GM12878 (cell line): ENCODE results near the gene CALD1. TPM values are rescaled to one million over a fixed set of nuclear protein-coding genes. Genes with fewer than 3 reads are reported as not detected.

Experiments used
- BCL3 ChIP-seq: IDR thresholded peaks from 2 replicates; pipeline ENCODE4 v1.6.1; 2011; ENCODE audit warnings: borderline replicate concordance, low read depth, mild to moderate bottlenecking, moderate library complexity, low read length; ENCODE audit not compliant: insufficient read depth, poor library complexity, severe bottlenecking
- CHD1 ChIP-seq: IDR thresholded peaks from 2 replicates; pipeline ENCODE4 v1.6.1; 2012; ENCODE audit warnings: low read depth, low read length, improper control_type of control experiment
- CHD2 ChIP-seq: IDR thresholded peaks from 2 replicates; pipeline ENCODE4 v1.6.1; 2011; ENCODE audit warnings: low read depth, low read length, improper control_type of control experiment, borderline replicate concordance
- ETV6 ChIP-seq, 2 experiments: fragments of 450-650 bp in 1 of 2; IDR thresholded peaks in 1 of 2; conservative IDR thresholded peaks in 1 of 2; 2 replicates each; pipeline ENCODE4 v1.6.1; 2014; ENCODE audit warnings: antibody characterized with exemption in 1 of 2, borderline replicate concordance in 1 of 2, low read depth in 1 of 2, mild to moderate bottlenecking in 1 of 2, moderate library complexity in 1 of 2
- IKZF1 ChIP-seq: fragments of 450-650 bp; conservative IDR thresholded peaks from 2 replicates; pipeline ENCODE4 v1.6.1; 2017; ENCODE audit warnings: antibody characterized with exemption, mild to moderate bottlenecking
- LARP7 ChIP-seq: fragments of 450-650 bp; IDR thresholded peaks from 2 replicates; pipeline ENCODE4 v1.6.1; 2017; ENCODE audit warnings: mild to moderate bottlenecking
- NRF1 ChIP-seq: conservative IDR thresholded peaks from 2 replicates; pipeline ENCODE4 v1.6.1; 2011; ENCODE audit warnings: mild to moderate bottlenecking, low read depth, low read length, improper control_type of control experiment
- PKNOX1 ChIP-seq: fragments of 450-650 bp; IDR thresholded peaks from 2 replicates; pipeline ENCODE4 v1.6.1; 2016; ENCODE audit warnings: mild to moderate bottlenecking
- POLR2AphosphoS5 ChIP-seq: IDR thresholded peaks from 2 replicates; pipeline ENCODE4 v1.6.1; 2011; ENCODE audit warnings: mild to moderate bottlenecking, low read length, inconsistent platforms
- RELB ChIP-seq: fragments of 450-650 bp; IDR thresholded peaks from 2 replicates; pipeline ENCODE4 v1.6.1; 2017; ENCODE audit warnings: low read depth, mild to moderate bottlenecking, moderate library complexity
- WRNIP1 ChIP-seq: IDR thresholded peaks from 2 replicates; pipeline ENCODE4 v1.6.1; 2011; ENCODE audit warnings: low read depth, low read length, improper control_type of control experiment, borderline replicate concordance
- ZNF217 ChIP-seq: fragments of 450-650 bp; IDR thresholded peaks from 2 replicates; pipeline ENCODE4 v1.6.1; 2017; ENCODE audit warnings: antibody characterized with exemption, mild to moderate bottlenecking
- ZNF592 ChIP-seq: fragments of 450-650 bp; IDR thresholded peaks from 2 replicates; pipeline ENCODE4 v1.6.1; 2017; ENCODE audit warnings: mild to moderate bottlenecking, moderate library complexity
- polyA plus RNA-seq, 11 experiments: library from polyadenylated mRNA; depleted of rRNA in 4 of 11; unstranded in 6 of 11; stranded (reverse) in 5 of 11; fragments of >200 nt; fragmentation: Nextera tagmentation in 4 of 11; fragmentation: Illumina TruSeq in 1 of 11; extraction: Ambion mirVana in 4 of 11; extraction: Trizol in 1 of 11; gene quantifications; 1 replicate in 1 of 11; 2 replicates in 10 of 11; pipeline versions ENCODE4 v1.2.1 to v1.2.3, GENCODE V29; 2011 to 2016; ENCODE audit warnings: inconsistent platforms in 2 of 11, missing spikeins in 2 of 11, low read depth in 1 of 11
- total RNA-seq, 4 experiments: library from RNA; depleted of rRNA in 3 of 4; stranded (reverse); fragments of >200 nt in 3 of 4; fragmentation: Illumina TruSeq in 1 of 4; extraction: Trizol in 1 of 4; gene quantifications; 2 replicates each; pipeline versions ENCODE4 v1.2.1 to v1.2.3, GENCODE V29; 2013 to 2021
- TF ChIP-seq, protein P1 (sequence below): IDR thresholded peaks from 2 replicates; pipeline ENCODE4 v1.6.1; 2012; ENCODE audit warnings: improper control_type of control experiment, low read depth, low read length; ENCODE audit not compliant: insufficient replicate concordance
- TF ChIP-seq, protein P2 (sequence below): IDR thresholded peaks from 2 replicates; pipeline ENCODE4 v1.6.1; 2012; ENCODE audit warnings: low read depth, low read length, improper control_type of control experiment

CALD1 gene
- total and polyA plus RNA-seq, 10 of the 15 experiments (the other 5 are each of a cell fraction or from before 2014, with no cell fraction given), result 0.03 to 1.3 (median 0.22) TPM

DNA sequence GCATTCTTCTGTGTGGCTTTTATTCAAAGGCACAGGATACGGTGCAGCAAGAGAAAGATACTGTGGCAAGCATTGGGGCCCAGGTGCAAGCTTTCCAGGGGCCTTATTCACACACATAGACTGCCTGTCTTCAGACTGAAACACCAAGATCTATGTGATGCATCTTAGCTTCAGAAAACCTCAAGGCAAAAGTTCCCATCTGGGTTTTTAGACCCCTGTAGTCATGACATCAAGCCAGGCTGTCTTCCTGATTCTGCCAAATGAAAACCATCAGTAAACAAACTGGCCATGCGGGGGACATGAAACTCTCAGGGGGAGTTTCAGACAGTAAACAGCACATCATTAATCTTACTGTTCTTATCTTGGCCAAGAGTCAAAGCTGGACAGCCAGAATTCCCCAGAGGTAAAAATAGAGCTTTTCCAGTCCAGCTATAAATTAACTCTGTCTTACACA lies 216.7 kb downstream of the CALD1 start (continued):
- TF ChIP-seq, protein P1, sequence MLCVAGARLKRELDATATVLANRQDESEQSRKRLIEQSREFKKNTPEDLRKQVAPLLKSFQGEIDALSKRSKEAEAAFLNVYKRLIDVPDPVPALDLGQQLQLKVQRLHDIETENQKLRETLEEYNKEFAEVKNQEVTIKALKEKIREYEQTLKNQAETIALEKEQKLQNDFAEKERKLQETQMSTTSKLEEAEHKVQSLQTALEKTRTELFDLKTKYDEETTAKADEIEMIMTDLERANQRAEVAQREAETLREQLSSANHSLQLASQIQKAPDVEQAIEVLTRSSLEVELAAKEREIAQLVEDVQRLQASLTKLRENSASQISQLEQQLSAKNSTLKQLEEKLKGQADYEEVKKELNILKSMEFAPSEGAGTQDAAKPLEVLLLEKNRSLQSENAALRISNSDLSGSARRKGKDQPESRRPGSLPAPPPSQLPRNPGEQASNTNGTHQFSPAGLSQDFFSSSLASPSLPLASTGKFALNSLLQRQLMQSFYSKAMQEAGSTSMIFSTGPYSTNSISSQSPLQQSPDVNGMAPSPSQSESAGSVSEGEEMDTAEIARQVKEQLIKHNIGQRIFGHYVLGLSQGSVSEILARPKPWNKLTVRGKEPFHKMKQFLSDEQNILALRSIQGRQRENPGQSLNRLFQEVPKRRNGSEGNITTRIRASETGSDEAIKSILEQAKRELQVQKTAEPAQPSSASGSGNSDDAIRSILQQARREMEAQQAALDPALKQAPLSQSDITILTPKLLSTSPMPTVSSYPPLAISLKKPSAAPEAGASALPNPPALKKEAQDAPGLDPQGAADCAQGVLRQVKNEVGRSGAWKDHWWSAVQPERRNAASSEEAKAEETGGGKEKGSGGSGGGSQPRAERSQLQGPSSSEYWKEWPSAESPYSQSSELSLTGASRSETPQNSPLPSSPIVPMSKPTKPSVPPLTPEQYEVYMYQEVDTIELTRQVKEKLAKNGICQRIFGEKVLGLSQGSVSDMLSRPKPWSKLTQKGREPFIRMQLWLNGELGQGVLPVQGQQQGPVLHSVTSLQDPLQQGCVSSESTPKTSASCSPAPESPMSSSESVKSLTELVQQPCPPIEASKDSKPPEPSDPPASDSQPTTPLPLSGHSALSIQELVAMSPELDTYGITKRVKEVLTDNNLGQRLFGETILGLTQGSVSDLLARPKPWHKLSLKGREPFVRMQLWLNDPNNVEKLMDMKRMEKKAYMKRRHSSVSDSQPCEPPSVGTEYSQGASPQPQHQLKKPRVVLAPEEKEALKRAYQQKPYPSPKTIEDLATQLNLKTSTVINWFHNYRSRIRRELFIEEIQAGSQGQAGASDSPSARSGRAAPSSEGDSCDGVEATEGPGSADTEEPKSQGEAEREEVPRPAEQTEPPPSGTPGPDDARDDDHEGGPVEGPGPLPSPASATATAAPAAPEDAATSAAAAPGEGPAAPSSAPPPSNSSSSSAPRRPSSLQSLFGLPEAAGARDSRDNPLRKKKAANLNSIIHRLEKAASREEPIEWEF, result peak; percentile 81
- peak; percentile 85; the same call in 1 of the 2 replicates for TF ChIP-seq RELB
- no peak for TF ChIP-seq ZNF217
- peak; percentile 68; the same call in 1 of the 2 replicates for TF ChIP-seq POLR2AphosphoS5
- TF ChIP-seq CHD1, result no peak
- no peak for TF ChIP-seq ZNF592
- TF ChIP-seq CHD2, result peak; percentile 41; the same call in 1 of the 2 replicates
- peak; percentile 85 for TF ChIP-seq PKNOX1
- TF ChIP-seq, protein P2, sequence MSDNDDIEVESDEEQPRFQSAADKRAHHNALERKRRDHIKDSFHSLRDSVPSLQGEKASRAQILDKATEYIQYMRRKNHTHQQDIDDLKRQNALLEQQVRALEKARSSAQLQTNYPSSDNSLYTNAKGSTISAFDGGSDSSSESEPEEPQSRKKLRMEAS, result no peak
- peak; percentile 86 for TF ChIP-seq IKZF1
- no peak for TF ChIP-seq NRF1
- TF ChIP-seq WRNIP1, result no peak
- peak; percentile 58 for TF ChIP-seq BCL3
- peak in 1 of 2 experiments; percentile 61; a peak in 2 of 4 replicates for TF ChIP-seq ETV6 (conservative IDR thresholded peaks at IDR 0.05 in 1 of 2, IDR thresholded peaks at IDR 0.05 in 1 of 2; ENCODE audit: borderline replicate concordance in 1 of 2, low read depth in 1 of 2)
- no peak for TF ChIP-seq LARP7
